ENCODE results near the gene HOXC10. TPM values are rescaled to one million over a fixed set of nuclear protein-coding genes. Genes with fewer than 3 reads are reported as not detected.

Gene HOXC10
- total and polyA plus RNA-seq, 2 of the 8 experiments (the other 6 are each of a cell fraction or from before 2014, with no cell fraction given) = not detected

DNA sequence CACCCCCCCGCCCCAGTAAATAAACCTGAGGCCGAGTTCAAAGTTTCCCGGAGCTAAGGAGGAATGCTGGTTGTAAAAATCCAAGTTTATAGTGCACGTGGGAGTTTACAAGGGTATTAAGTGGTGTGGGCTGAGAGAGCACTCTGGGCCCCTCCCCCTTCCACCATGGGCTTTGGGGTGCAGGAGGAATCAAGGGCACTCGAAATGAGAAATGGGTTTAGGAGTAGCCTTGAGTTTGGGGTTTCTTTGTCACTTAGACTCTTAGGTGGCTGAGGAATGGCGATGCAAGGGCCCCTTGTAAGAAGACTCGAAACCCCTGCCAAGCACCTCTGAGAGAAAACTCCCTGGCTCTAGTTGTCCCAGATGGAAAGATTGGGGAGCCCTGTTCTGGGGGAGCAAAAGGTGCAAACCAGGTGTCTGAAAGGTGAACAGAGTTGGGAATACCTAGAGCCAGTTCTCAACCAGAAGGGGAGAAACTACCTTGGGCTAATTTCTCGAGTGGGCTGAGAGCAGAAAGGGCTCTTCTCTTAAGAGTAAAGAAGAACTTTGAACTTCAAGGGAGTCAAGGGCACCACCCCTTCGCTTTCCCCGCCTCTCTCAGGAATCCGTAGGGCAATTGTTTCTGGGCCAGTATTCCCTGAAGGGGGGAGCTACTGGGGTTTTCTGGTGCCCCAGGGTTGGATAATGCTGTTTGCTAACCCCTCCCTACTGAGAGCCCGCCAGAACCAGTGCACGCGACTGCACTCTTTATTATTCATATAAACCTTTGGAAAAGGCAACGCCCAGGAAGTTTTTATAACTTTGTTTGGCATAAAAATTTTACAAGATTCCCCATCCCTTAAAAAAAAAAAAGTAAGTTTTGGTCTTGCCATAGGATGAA is 6.2 kb upstream of the HOXC10 start:
- Histone ChIP-seq H3K9ac (replicated peaks in 1 of 4; ENCODE audit: extremely low read depth in 1 of 4, low read depth in 3 of 4, low read length in 3 of 4) (no peak overlapping the region), H2BK5ac (ENCODE audit: low read depth, low read length) (no peak overlapping the region), H3K79me1 (ENCODE audit: low read depth, low read length) (no peaks in the 10 kb centered on the region), H2AK5ac (ENCODE audit: low read depth, low read length) (no peak overlapping the region), H4K5ac (ENCODE audit: insufficient read length, low read depth, low read length) (no peak overlapping the region), H3K4me3 (ENCODE audit: extremely low read depth in 1 of 4, insufficient read depth in 2 of 4, low read depth in 3 of 4, low read length in 4 of 4) (no peak overlapping the region), H3K23ac (ENCODE audit: insufficient read length) (no peak overlapping the region), H2BK120ac (replicated peaks; ENCODE audit: low read depth, low read length) (no peak overlapping the region), H3K18ac (ENCODE audit: extremely low read depth, low read length) (no peak overlapping the region), H2BK20ac (ENCODE audit: low read length) (no peak overlapping the region), H3K27me3 (replicated peaks in 1 of 4; ENCODE audit: control insufficient read depth in 3 of 4, extremely low read depth in 1 of 4, insufficient read depth in 3 of 4, low read length in 3 of 4) (peaks cover 95 to 100% (median 99%) of the 10 kb centered on the region in 4 experiments), H4K91ac (replicated peaks; ENCODE audit: insufficient read length, low read length) (no peak overlapping the region), H3K79me2 (ENCODE audit: control insufficient read depth in 1 of 2, insufficient read depth in 2 of 2, low read length in 2 of 2) (no peaks in the 10 kb centered on the region), H3K4ac (replicated peaks; ENCODE audit: insufficient read length, low read depth, low read length) (no peak overlapping the region), H2BK15ac (ENCODE audit: low read length) (no peak overlapping the region), H3K23me2 (ENCODE audit: low read depth, low read length) (no peaks in the 10 kb centered on the region; the same call in 1 of the 2 replicates), H3K56ac (replicated peaks; ENCODE audit: insufficient read length, low read depth, low read length) (no peak overlapping the region), H3K9me3 (ENCODE audit: insufficient read depth in 2 of 2, low read depth in 1 of 2, low read length in 1 of 2) (0 out of 4 replicates have a peak, but pooled peaks cover 0 to 2% of the 10 kb centered on the region in 2 experiments), H3K14ac (ENCODE audit: insufficient read length) (no peak overlapping the region), H2AFZ (ENCODE audit: low read length) (no peak overlapping the region), H3K4me1 (replicated peaks in 1 of 4; ENCODE audit: control insufficient read depth in 3 of 4, insufficient read depth in 4 of 4, low read length in 3 of 4) (peaks cover 0 to 6% (median 0%) of the 10 kb centered on the region in 4 experiments; a peak in 3 of 7 replicates), H3K27ac (ENCODE audit: low read depth, low read length) (no peak overlapping the region), H3K4me2 (ENCODE audit: insufficient read depth in 1 of 2, low read depth in 2 of 2, low read length in 2 of 2) (no peak overlapping the region; a peak in 1 of 4 replicates), H4K20me1 (replicated peaks in 1 of 2; ENCODE audit: control insufficient read depth in 1 of 2, insufficient read depth in 2 of 2, low read length in 2 of 2) (peaks cover 16 to 19% of the 10 kb centered on the region in 2 experiments), H2BK12ac (ENCODE audit: low read depth, low read length) (no peak overlapping the region), H3K36me3 (ENCODE audit: control insufficient read depth in 2 of 4, insufficient read depth in 4 of 4, low read length in 3 of 4) (peaks cover 0 to 3% (median 0%) of the 10 kb centered on the region in 4 experiments; a peak in 1 of 8 replicates), H4K8ac (ENCODE audit: extremely low read depth, insufficient read depth, low read length) (no peak overlapping the region)
- FAIRE-seq (no peak), DNase-seq (ENCODE audit: low read depth in 1 of 2, low spot score in 2 of 2) (no peak)
- ChIA-PET CTCF (ENCODE audit: partially characterized antibody) (interaction anchor here (0.8 kb wide), 1 partner anchor 223 kb away, joined by 4 read pairs; no protein-coding TSS in a partner anchor), POLR2A (ENCODE audit: partially characterized antibody) (interaction anchor here (1.4 kb wide), 1 partner anchor 12 kb away, joined by 3 read pairs; no protein-coding TSS in a partner anchor)
- WGBS, 2 experiments (ENCODE audit: extremely low coverage in 1 of 2, insufficient coverage in 1 of 2, insufficient read length in 1 of 2, insufficient replicate concordance in 2 of 2, low coverage in 1 of 2, low lambda C conversion rate in 2 of 2, missing lambda C conversion rate in 1 of 2) = 17% methylated on average over 10 of the region's 15 CpGs; no CpG with 5 or more reads in 1 of the 2 experiments
- no peak for TF ChIP-seq TAF1 (IDR thresholded peaks at IDR 0.05; ENCODE audit: low read depth, low read length)
